GM13977 (cell line): ENCODE measurements around the gene EXD2.
"Not testable (repeated sequence)": the region's sequence is repeated elsewhere in the genome, so short reads cannot be mapped to it uniquely, and the experiment has no call there.

Source experiments
- DNase-seq: peaks from one replicate; pipeline ENCODE4 v3.0.0; 2012; ENCODE audit warnings: low spot score
- CTCF ChIP-seq: IDR thresholded peaks from 2 replicates; pipeline ENCODE4 v1.5.1; 2012; ENCODE audit warnings: mild to moderate bottlenecking, control low read depth; ENCODE audit not compliant: insufficient read depth; ENCODE audit errors: extremely low read depth, missing control alignments
- in situ Hi-C: fragments of 300-500 bp; cut with MboI; formaldehyde crosslinking; loops from one replicate; pipeline ENCODE4 v1.12.0; 2022; ENCODE audit warnings: low sequenced_read_pairs, low pct_unique_long_range_greater_than_20kb, mixed read lengths, inconsistent platforms; ENCODE audit not compliant: unreplicated experiment

The EXD2 gene

GRCh38 chr14:69289811-69290520 lies 98.7 kb downstream of the EXD2 start:
- TF ChIP-seq CTCF = no peak
- in situ Hi-C loops = no loop called here
- DNase-seq = no peak

GRCh38 chr14:69290881-69291280 lies 99.6 kb downstream of the EXD2 start:
- in situ Hi-C loops, DNase-seq: not testable (repeated sequence)

GRCh38 chr14:69291396-69291795 lies 100.1 kb downstream of the EXD2 start:
- DNase-seq = no peak
- in situ Hi-C loops = no loop called here
- TF ChIP-seq CTCF = no peak

GRCh38 chr14:69291891-69292561 lies 100.7 kb downstream of the EXD2 start:
- in situ Hi-C loops = no loop called here
- DNase-seq = no peak
- TF ChIP-seq CTCF = no peak
